OCI-LY1 (cell line): ENCODE results near the gene KIF1C.

Experiments
- EZH2 ChIP-seq: fragments of 200-600 bp; sonication (generic), shearing (Covaris generic); IDR thresholded peaks from 2 replicates; pipeline ENCODE4 v1.8.0; 2017; ENCODE audit warnings: borderline replicate concordance, mixed run types, mild to moderate bottlenecking, antibody characterized with exemption, low read length, moderate library complexity, mixed read lengths
- TF ChIP-seq, protein P1 (sequence below): fragments of 200-600 bp; sonication (generic), shearing (Covaris generic); IDR thresholded peaks from 2 replicates; pipeline ENCODE4 v1.5.1; 2017; ENCODE audit warnings: mild to moderate bottlenecking, antibody characterized with exemption, low read length, moderate library complexity, mixed read lengths

DNA sequence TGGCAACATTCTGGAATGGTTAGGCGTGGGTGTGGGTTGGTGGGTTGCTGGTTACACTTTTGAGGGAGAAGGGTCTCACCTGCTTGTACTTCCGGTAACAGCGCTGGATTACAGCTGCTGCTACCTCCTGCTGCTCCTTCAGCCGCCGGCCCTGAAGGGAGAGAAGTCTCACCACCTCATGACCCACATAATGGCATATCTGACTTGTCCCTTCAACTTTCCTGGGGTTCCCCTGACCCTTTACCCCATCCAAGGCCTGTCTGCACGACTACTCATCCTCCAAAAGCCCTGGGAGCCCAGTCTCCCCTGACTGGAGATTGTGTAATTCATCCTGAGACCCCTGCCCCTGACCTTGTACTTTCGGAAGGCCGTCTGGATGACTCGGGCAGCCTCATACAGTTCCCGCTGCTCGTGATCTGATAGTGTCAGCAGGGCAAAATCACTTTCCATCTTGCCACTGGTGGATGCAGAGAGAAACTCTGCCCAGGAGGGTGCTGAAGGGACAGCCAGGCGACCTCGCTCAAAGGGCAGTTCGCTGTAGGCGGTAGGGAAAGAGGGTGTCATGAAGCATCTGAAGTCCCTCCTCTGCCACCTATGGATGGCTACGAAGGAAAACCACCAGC is 28.1 kb upstream of the KIF1C start:
- TF ChIP-seq EZH2, result no peak
- TF ChIP-seq, protein P1, sequence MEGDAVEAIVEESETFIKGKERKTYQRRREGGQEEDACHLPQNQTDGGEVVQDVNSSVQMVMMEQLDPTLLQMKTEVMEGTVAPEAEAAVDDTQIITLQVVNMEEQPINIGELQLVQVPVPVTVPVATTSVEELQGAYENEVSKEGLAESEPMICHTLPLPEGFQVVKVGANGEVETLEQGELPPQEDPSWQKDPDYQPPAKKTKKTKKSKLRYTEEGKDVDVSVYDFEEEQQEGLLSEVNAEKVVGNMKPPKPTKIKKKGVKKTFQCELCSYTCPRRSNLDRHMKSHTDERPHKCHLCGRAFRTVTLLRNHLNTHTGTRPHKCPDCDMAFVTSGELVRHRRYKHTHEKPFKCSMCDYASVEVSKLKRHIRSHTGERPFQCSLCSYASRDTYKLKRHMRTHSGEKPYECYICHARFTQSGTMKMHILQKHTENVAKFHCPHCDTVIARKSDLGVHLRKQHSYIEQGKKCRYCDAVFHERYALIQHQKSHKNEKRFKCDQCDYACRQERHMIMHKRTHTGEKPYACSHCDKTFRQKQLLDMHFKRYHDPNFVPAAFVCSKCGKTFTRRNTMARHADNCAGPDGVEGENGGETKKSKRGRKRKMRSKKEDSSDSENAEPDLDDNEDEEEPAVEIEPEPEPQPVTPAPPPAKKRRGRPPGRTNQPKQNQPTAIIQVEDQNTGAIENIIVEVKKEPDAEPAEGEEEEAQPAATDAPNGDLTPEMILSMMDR, result no peak
